ENCODE data around the gene FOXC2.

FOXC2 gene

GRCh38 chr16:86566601-86566965 lies at the start of gene FOXC2:
Gene FOXC2, plus strand, starts transcription at chr16:86566829. Its CDS starts 507 bp downstream, at chr16:86567336.
- DNase-seq: no peak

GRCh38 chr16:86517033-86517432 lies 49.6 kb upstream of the FOXC2 start:
- DNase-seq: no peak

- DNase-seq: no peak
Measured at GRCh38 chr16:86517652-86518258, 48.9 kb upstream of the FOXC2 start.

GRCh38 chr16:86519007-86519648 lies 47.5 kb upstream of the FOXC2 start:
- DNase-seq: no peak

- DNase-seq: no peak
Measured at GRCh38 chr16:86519649-86520316, 46.8 kb upstream of the FOXC2 start.

GRCh38 chr16:86520317-86521210 lies 46.1 kb upstream of the FOXC2 start:
- DNase-seq: no peak

- no peak for DNase-seq
Measured at GRCh38 chr16:86521236-86522197, 45.1 kb upstream of the FOXC2 start.

- DNase-seq: no peak
Measured at GRCh38 chr16:86522634-86523033, 44.0 kb upstream of the FOXC2 start.

- DNase-seq: no peak
Measured at GRCh38 chr16:86523166-86523740, 43.4 kb upstream of the FOXC2 start.

GRCh38 chr16:86524029-86524428 lies 42.6 kb upstream of the FOXC2 start:
- no peak for DNase-seq

- DNase-seq: no peak
Measured at GRCh38 chr16:86525696-86526095, 40.9 kb upstream of the FOXC2 start.

GRCh38 chr16:86527366-86527765 lies 39.3 kb upstream of the FOXC2 start:
- DNase-seq: no peak

- DNase-seq: no peak
Measured at GRCh38 chr16:86528061-86528929, 38.3 kb upstream of the FOXC2 start.

GRCh38 chr16:86529160-86529559 lies 37.5 kb upstream of the FOXC2 start:
- DNase-seq: no peak

- no peak for DNase-seq
Measured at GRCh38 chr16:86530251-86531190, 36.1 kb upstream of the FOXC2 start.

GRCh38 chr16:86531191-86531545 lies 35.5 kb upstream of the FOXC2 start:
- DNase-seq: no peak

GRCh38 chr16:86531641-86532525 lies 34.7 kb upstream of the FOXC2 start:
- no peak for DNase-seq

GRCh38 chr16:86532526-86532815 lies 34.2 kb upstream of the FOXC2 start:
- DNase-seq: no peak

- no peak for DNase-seq
Measured at GRCh38 chr16:86533076-86533475, 33.6 kb upstream of the FOXC2 start.
